ENCODE measurements around the gene MID2.

Gene MID2

GRCh38 chrX:107968623-107969022 lies 143.0 kb downstream of the MID2 start:
- WGBS: 98% methylated on average over 5 of the region's 5 CpGs
- Histone ChIP-seq H3K27me3 (ENCODE audit: insufficient read depth, low read length) (no peaks in the 10 kb centered on the region), H3K27ac (ENCODE audit: low read depth, low read length) (no peak overlapping the region), H3K9ac (ENCODE audit: low read depth, low read length) (no peak overlapping the region), H3K4me3 (ENCODE audit: low read length) (no peak overlapping the region), H3K4me1 (ENCODE audit: insufficient read depth, low read length) (peaks cover 8% of the 10 kb centered on the region; the same call in 1 of the 2 replicates), H3K36me3 (ENCODE audit: insufficient read depth, low read length) (no peaks in the 10 kb centered on the region), H3K9me3 (ENCODE audit: insufficient read depth, low read depth, low read length) (no peaks in the 10 kb centered on the region)

- no peaks in the 10 kb centered on the region for H3K27me3 ChIP-seq (ENCODE audit: insufficient read depth, low read length)
- no peak overlapping the region for H3K9ac ChIP-seq (ENCODE audit: low read depth, low read length)
- H3K9me3 ChIP-seq (ENCODE audit: insufficient read depth, low read depth, low read length): no peaks in the 10 kb centered on the region
- WGBS: 50% methylated on average over 1 of the region's 2 CpGs
- peaks cover 8% of the 10 kb centered on the region; the same call in 1 of the 2 replicates for H3K4me1 ChIP-seq (ENCODE audit: insufficient read depth, low read length)
- 0 out of 2 replicates have a peak overlapping the region, but pooled peaks have one; percentile 30 for H3K27ac ChIP-seq (ENCODE audit: low read depth, low read length)
- H3K4me3 ChIP-seq (ENCODE audit: low read length): no peak overlapping the region
- H3K36me3 ChIP-seq (ENCODE audit: insufficient read depth, low read length): 0 out of 2 replicates have a peak, but pooled peaks cover 6% of the 10 kb centered on the region
Observed at GRCh38 chrX:107970073-107970472, 144.4 kb downstream of the MID2 start.

GRCh38 chrX:107971636-107972035 lies 146.0 kb downstream of the MID2 start:
- H3K4me1 ChIP-seq (ENCODE audit: insufficient read depth, low read length): peaks cover 8% of the 10 kb centered on the region; the same call in 1 of the 2 replicates
- 100% methylated on average over 2 of the region's 3 CpGs for WGBS

More at GRCh38 chrX:107971636-107972035, 146.0 kb downstream of the MID2 start:
- H3K9me3 ChIP-seq (ENCODE audit: insufficient read depth, low read depth, low read length): no peaks in the 10 kb centered on the region
- H3K27me3 ChIP-seq (ENCODE audit: insufficient read depth, low read length): no peaks in the 10 kb centered on the region
- no peak overlapping the region for H3K27ac ChIP-seq (ENCODE audit: low read depth, low read length)
- peaks cover 13% of the 10 kb centered on the region for H3K36me3 ChIP-seq (ENCODE audit: insufficient read depth, low read length)
- no peak overlapping the region for H3K9ac ChIP-seq (ENCODE audit: low read depth, low read length)
- no peak overlapping the region for H3K4me3 ChIP-seq (ENCODE audit: low read length)

Measured in HUES64 (cell line).